HepG2 (cell line): ENCODE data around the gene ADAT3. TPM values are rescaled to one million over a fixed set of nuclear protein-coding genes. Genes with fewer than 3 reads are reported as not detected.

Source experiments
- BORCS8-MEF2B ChIP-seq: sonication (generic); formaldehyde crosslinking; IDR thresholded peaks from 2 replicates; pipeline ENCODE4 v1.8.0; 2022; ENCODE audit warnings: mild to moderate bottlenecking, missing genetic modification reagents
- KDM6A ChIP-seq: IDR thresholded peaks from 2 replicates; pipeline ENCODE4 v1.6.1; 2016; ENCODE audit warnings: low read depth
- MAZ ChIP-seq, 2 experiments: sonication (generic) in 1 of 2; formaldehyde crosslinking in 1 of 2; IDR thresholded peaks; 2 replicates each; pipeline versions ENCODE4 v1.5.0 to v1.6.1; 2012 to 2020; ENCODE audit warnings: low read depth in 2 of 2, mild to moderate bottlenecking in 2 of 2, borderline replicate concordance in 1 of 2, improper control_type of control experiment in 1 of 2, low read length in 1 of 2, missing genetic modification reagents in 1 of 2, moderate library complexity in 1 of 2
- NR2F1 ChIP-seq, 2 experiments: fragments of 450-650 bp in 1 of 2; formaldehyde crosslinking in 1 of 2; IDR thresholded peaks; 2 replicates each; pipeline versions ENCODE4 v1.5.0 to v1.6.1; 2016 to 2020; ENCODE audit warnings: mild to moderate bottlenecking in 1 of 2, missing compliant biosample characterization in 1 of 2, missing genetic modification reagents in 1 of 2, moderate library complexity in 1 of 2
- PAXIP1 ChIP-seq: sonication (generic); formaldehyde crosslinking; conservative IDR thresholded peaks from 2 replicates; pipeline ENCODE4 v1.4.0; 2020; ENCODE audit warnings: mild to moderate bottlenecking, missing genetic modification reagents, moderate library complexity
- PHF21A ChIP-seq: sonication (generic); formaldehyde crosslinking; IDR thresholded peaks from 2 replicates; pipeline ENCODE4 v1.5.0; 2020; ENCODE audit warnings: mild to moderate bottlenecking, missing genetic modification reagents
- PHF8 ChIP-seq: sonication (generic); formaldehyde crosslinking; IDR thresholded peaks from 2 replicates; pipeline ENCODE4 v1.5.0; 2020; ENCODE audit warnings: missing genetic modification reagents
- POLR2A ChIP-seq, 2 experiments: IDR thresholded peaks; 2 replicates each; pipeline ENCODE4 v1.6.1; 2011; ENCODE audit warnings: low read depth in 2 of 2, low read length in 2 of 2, mild to moderate bottlenecking in 1 of 2, moderate library complexity in 1 of 2; ENCODE audit not compliant: insufficient read depth in 1 of 2
- POLR2G ChIP-seq: fragments of 200-400 bp; formaldehyde crosslinking; IDR thresholded peaks from 2 replicates; pipeline ENCODE4 v1.6.1; 2018; ENCODE audit warnings: mild to moderate bottlenecking, low read depth, low read length, moderate library complexity
- ZBTB10 ChIP-seq: sonication (generic); formaldehyde crosslinking; IDR thresholded peaks from 2 replicates; pipeline ENCODE4 v1.4.0; 2020; ENCODE audit warnings: missing genetic modification reagents, borderline replicate concordance
- ZFP41 ChIP-seq: sonication (generic); formaldehyde crosslinking; IDR thresholded peaks from 2 replicates; pipeline ENCODE4 v1.4.0; 2020; ENCODE audit warnings: mild to moderate bottlenecking, missing genetic modification reagents, borderline replicate concordance
- ZNF121 ChIP-seq: sonication (generic); formaldehyde crosslinking; IDR thresholded peaks from 2 replicates; pipeline ENCODE4 v1.5.0; 2020; ENCODE audit warnings: mild to moderate bottlenecking, missing genetic modification reagents
- ZNF552 ChIP-seq: sonication (generic); formaldehyde crosslinking; IDR thresholded peaks from 2 replicates; pipeline ENCODE4 v1.9.0; 2022; ENCODE audit warnings: missing genetic modification reagents, mild to moderate bottlenecking, borderline replicate concordance
- ZNF639 ChIP-seq: conservative IDR thresholded peaks from 2 replicates; pipeline ENCODE4 v1.6.1; 2018; ENCODE audit warnings: missing genetic modification reagents
- ZSCAN30 ChIP-seq: sonication (generic); formaldehyde crosslinking; IDR thresholded peaks from 2 replicates; pipeline ENCODE4 v1.5.0; 2020; ENCODE audit warnings: mild to moderate bottlenecking, missing genetic modification reagents
- polyA plus RNA-seq, 8 experiments: library from polyadenylated mRNA; depleted of rRNA in 3 of 8; stranded (reverse) in 7 of 8; unstranded in 1 of 8; fragments of >200 nt; fragmentation: Illumina TruSeq in 4 of 8; extraction: Trizol in 4 of 8; gene quantifications; 2 replicates each; pipeline versions ENCODE4 v1.2.1 to v1.2.3, GENCODE V29; 2011 to 2016; ENCODE audit warnings: low read depth in 4 of 8, missing spikeins in 1 of 8, mixed read lengths in 1 of 8; ENCODE audit not compliant: insufficient read depth in 1 of 8
- total RNA-seq, 5 experiments: library from RNA; depleted of rRNA; stranded (reverse); fragments of >200 nt; fragmentation: Illumina TruSeq; extraction: Trizol; gene quantifications; 2 replicates each; pipeline ENCODE4 v1.2.3, GENCODE V29; 2016; ENCODE audit warnings: low read depth in 1 of 5

ADAT3 gene
- total and polyA plus RNA-seq, 2 of the 13 experiments (the other 11 are each of a cell fraction or from before 2014, with no cell fraction given), result 0.95 to 3.5 TPM

GRCh38 chr19:1875646-1876495, 29.3 kb upstream of the ADAT3 start (continued):
- TF ChIP-seq MAZ (IDR thresholded peaks at IDR 0.05; ENCODE audit: borderline replicate concordance, low read depth, low read length) (no peak; the same call in 1 of the 2 replicates), MAZ (CRISPR knock-in tag; IDR thresholded peaks at IDR 0.05; ENCODE audit: low read depth) (peak; percentile 84), POLR2G (peak; percentile 94), KDM6A (CRISPR knock-in tag) (no peak), NR2F1 (CRISPR knock-in tag; IDR thresholded peaks at IDR 0.05) (0 out of 4 replicates have a peak, but pooled peaks of 1 of the 2 experiments have one; percentile 38), PHF21A (peak; percentile 24; the same call in 1 of the 2 replicates), ZNF639 (CRISPR knock-in tag) (peak; percentile 79; the same call in 1 of the 2 replicates), PAXIP1 (peak; percentile 61; the same call in 1 of the 2 replicates), ZFP41 (no peak; the same call in 1 of the 2 replicates), POLR2A (IDR thresholded peaks at IDR 0.05; ENCODE audit: insufficient read depth in 1 of 2, low read depth in 2 of 2, low read length in 2 of 2) (peak; percentile 77 to 94), ZNF121 (CRISPR knock-in tag) (no peak; the same call in 1 of the 2 replicates), ZBTB10 (CRISPR knock-in tag) (no peak), PHF8 (CRISPR knock-in tag) (peak; percentile 80), ZNF552 (CRISPR knock-in tag) (peak; percentile 63), BORCS8-MEF2B (CRISPR knock-in tag) (peak; percentile 75), ZSCAN30 (CRISPR knock-in tag) (no peak)
